Measurements from ENCODE around the gene PIGH. TPM values are rescaled to one million over a fixed set of nuclear protein-coding genes. Genes with fewer than 3 reads are reported as not detected.

PIGH gene
- total and polyA plus RNA-seq, 2 of the 13 experiments (the other 11 are each of a cell fraction or from before 2014, with no cell fraction given), result 30.0 to 43.5 TPM

DNA sequence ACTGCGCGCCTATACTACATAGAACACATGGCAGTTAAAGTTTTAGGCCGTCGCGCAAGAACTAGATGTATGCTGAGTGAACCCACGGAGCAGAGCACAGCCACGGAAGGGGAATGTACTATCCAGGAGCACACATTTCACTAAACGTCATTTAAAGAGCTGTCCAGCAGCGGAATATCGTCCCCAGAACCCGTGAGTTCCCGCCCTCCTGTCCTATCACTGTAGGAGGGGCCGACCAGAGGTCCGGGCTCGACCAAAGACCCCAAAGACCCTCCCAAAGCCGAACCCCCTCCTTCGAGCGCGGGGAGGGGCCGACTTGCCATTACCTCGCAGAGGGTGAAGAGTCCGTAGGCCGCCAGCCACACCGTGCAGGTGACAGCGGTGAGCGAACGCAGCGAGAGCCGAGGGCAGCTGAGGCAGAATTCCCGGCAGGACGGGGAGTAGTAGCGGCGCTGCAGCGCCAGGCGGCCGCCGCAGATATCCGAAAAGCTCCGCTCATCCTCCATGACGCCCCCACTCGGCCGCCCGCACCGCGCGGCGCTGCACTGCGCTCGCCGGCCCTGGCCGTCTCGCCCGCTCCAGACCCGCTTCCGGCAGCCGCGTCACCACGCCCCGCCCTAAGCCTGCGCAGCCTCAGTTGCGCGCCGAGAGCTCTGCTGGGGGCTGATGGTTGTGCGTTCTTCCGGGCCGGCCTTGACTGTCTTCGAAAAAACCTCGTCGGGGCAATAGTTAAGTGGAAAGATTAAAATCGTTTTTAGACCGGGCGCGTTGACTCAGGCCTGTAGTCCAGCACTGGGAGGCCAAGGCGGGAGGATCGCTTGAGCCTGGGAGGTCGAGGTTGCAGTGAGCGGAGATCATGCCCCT, at the start of gene PIGH (continued):
- no peak; the same call in 1 of the 2 replicates for TF ChIP-seq GFI1 (CRISPR knock-in tag; IDR thresholded peaks at IDR 0.05; ENCODE audit: borderline replicate concordance)
- peak; percentile 29; the same call in 1 of the 2 replicates for TF ChIP-seq ZNF292 (CRISPR knock-in tag; IDR thresholded peaks at IDR 0.05; ENCODE audit: borderline replicate concordance, low read depth)
- TF ChIP-seq GATAD2A (CRISPR knock-in tag; IDR thresholded peaks at IDR 0.05), result no peak; the same call in none of the 2 replicates
- no peak for TF ChIP-seq HDAC6 (IDR thresholded peaks at IDR 0.05; ENCODE audit: low read depth, low read length)

DNA sequence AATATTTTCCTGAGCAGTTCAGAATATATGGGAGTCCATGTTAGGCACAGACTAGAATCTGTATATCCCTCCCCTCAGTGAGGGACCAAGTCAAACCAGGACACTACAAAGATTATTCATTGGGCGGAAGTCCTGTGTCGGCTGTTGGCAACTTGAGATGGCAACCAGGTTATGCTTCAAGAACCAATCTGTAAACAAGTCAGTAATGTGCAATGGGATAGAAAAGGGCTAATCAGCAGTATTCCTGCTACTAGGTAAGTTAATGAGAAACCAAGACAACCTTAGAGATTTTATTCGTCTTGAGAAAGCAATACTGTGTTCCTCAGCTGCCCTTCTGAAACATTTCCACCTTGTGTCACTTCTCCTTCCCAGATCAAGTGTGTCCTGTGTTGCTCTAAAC, 46.1 kb upstream of the PIGH start:
- in situ Hi-C loops (cut with HindIII; ENCODE audit: extremely low pct_ligation_motif_present, low pct_unique_long_range_greater_than_20kb), result no loop called here
- Histone ChIP-seq H3K4me3 (replicated peaks in 1 of 3; ENCODE audit: insufficient read depth in 1 of 3, low read depth in 2 of 3, low read length in 3 of 3) (no peak overlapping the region), H3K9ac (ENCODE audit: insufficient read depth, low read depth, low read length) (no peak overlapping the region), H3K79me2 (ENCODE audit: insufficient read depth, low read length) (no peaks in the 10 kb centered on the region), H3K27ac (ENCODE audit: extremely low read length, insufficient read depth, low read length) (no peak overlapping the region), H3K36me3 (replicated peaks in 1 of 2; ENCODE audit: control insufficient read depth in 1 of 2, insufficient read depth in 2 of 2, low read length in 2 of 2) (peaks cover 31 to 67% of the 10 kb centered on the region in 2 experiments), H4K20me1 (ENCODE audit: insufficient read depth, low read length) (no peaks in the 10 kb centered on the region), H2AFZ (ENCODE audit: low read length) (no peak overlapping the region), H3K27me3 (ENCODE audit: control insufficient read depth in 1 of 2, insufficient read depth in 2 of 2, low read length in 2 of 2) (no peaks in the 10 kb centered on the region), H3K4me2 (ENCODE audit: low read depth, low read length) (no peak overlapping the region), H3K9me3 (ENCODE audit: low read length) (no peaks in the 10 kb centered on the region), H3K4me1 (ENCODE audit: insufficient read depth, low read length) (no peaks in the 10 kb centered on the region)
- ATAC-seq (no peak), DNase-seq (ENCODE audit: low spot score) (no peak), FAIRE-seq (no peak)
- TSS peak; percentile 4 for BruUV-seq (replicated peaks)
- CTCF ChIA-PET (ENCODE audit: low intra/inter-chr PET ratio, low total read pairs), result no interaction called here
- WGBS (ENCODE audit: low lambda C conversion rate), result 92% methylated on average over 3 of the region's 3 CpGs
- intact Hi-C loops (cut with micrococcal nuclease; ENCODE audit: unreplicated experiment), result no loop called here
- TF ChIP-seq KAT2B (IDR thresholded peaks at IDR 0.05; ENCODE audit: borderline replicate concordance, low read depth, low read length) (no peak), MAFK (conservative IDR thresholded peaks at IDR 0.05 in 1 of 2, IDR thresholded peaks at IDR 0.05 in 1 of 2; ENCODE audit: low read length in 2 of 2) (peak; percentile 24 to 45; a peak in 2 of 4 replicates)
- POLR2A ChIA-PET, result no interaction called here

DNA sequence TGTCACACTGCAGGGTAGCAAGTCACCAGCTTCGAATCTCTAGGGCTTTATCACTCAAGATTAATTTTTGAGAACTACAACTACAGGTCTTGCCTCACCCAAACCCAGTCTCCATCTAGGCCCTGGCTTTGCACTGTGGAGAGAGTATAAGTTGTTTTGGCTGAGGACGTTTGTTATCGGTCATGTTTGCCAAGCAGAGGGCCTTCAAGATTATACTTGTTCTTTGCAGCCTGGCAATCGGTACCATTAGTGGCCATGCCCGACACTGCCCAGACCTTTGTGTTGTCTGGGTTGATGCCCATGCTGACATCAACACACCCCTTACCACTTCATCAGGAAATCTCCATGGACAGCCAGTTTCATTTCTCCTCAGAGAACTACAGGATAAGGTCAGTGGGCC, 45.3 kb upstream of the PIGH start:
- CTCF ChIA-PET (ENCODE audit: low intra/inter-chr PET ratio, low total read pairs), result no interaction called here
- in situ Hi-C loops (cut with HindIII; ENCODE audit: extremely low pct_ligation_motif_present, low pct_unique_long_range_greater_than_20kb), result no loop called here
- H3K36me3 ChIP-seq (replicated peaks in 1 of 2; ENCODE audit: control insufficient read depth in 1 of 2, insufficient read depth in 2 of 2, low read length in 2 of 2), result peaks cover 30 to 60% of the 10 kb centered on the region in 2 experiments
- TF ChIP-seq, protein P1, sequence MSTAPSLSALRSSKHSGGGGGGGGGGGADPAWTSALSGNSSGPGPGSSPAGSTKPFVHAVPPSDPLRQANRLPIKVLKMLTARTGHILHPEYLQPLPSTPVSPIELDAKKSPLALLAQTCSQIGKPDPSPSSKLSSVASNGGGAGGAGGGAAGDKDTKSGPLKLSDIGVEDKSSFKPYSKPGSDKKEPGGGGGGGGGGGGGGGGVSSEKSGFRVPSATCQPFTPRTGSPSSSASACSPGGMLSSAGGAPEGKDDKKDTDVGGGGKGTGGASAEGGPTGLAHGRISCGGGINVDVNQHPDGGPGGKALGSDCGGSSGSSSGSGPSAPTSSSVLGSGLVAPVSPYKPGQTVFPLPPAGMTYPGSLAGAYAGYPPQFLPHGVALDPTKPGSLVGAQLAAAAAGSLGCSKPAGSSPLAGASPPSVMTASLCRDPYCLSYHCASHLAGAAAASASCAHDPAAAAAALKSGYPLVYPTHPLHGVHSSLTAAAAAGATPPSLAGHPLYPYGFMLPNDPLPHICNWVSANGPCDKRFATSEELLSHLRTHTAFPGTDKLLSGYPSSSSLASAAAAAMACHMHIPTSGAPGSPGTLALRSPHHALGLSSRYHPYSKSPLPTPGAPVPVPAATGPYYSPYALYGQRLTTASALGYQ (CRISPR knock-in tag; IDR thresholded peaks at IDR 0.05), result no peak
- TF ChIP-seq ELF1 (CRISPR knock-in tag; IDR thresholded peaks at IDR 0.05) (no peak), SNRNP70 (IDR thresholded peaks at IDR 0.05; ENCODE audit: low read depth, low read length) (no peak), ZNF670 (CRISPR knock-in tag; IDR thresholded peaks at IDR 0.05; ENCODE audit: borderline replicate concordance) (no peak), ZBTB38 (CRISPR knock-in tag; IDR thresholded peaks at IDR 0.05) (no peak)
- TF ChIP-seq, protein P2, sequence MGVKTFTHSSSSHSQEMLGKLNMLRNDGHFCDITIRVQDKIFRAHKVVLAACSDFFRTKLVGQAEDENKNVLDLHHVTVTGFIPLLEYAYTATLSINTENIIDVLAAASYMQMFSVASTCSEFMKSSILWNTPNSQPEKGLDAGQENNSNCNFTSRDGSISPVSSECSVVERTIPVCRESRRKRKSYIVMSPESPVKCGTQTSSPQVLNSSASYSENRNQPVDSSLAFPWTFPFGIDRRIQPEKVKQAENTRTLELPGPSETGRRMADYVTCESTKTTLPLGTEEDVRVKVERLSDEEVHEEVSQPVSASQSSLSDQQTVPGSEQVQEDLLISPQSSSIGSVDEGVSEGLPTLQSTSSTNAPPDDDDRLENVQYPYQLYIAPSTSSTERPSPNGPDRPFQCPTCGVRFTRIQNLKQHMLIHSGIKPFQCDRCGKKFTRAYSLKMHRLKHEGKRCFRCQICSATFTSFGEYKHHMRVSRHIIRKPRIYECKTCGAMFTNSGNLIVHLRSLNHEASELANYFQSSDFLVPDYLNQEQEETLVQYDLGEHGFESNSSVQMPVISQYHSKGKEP (CRISPR knock-in tag; IDR thresholded peaks at IDR 0.05), result no peak

More for the DNA sequence above, 45.3 kb upstream of the PIGH start:
- 96% methylated on average over 5 of the region's 5 CpGs for WGBS (ENCODE audit: low lambda C conversion rate)
- H3K9me3 ChIP-seq (ENCODE audit: low read length), result no peaks in the 10 kb centered on the region
- H4K20me1 ChIP-seq (ENCODE audit: insufficient read depth, low read length), result no peaks in the 10 kb centered on the region
- no peak overlapping the region for H3K4me2 ChIP-seq (ENCODE audit: low read depth, low read length)
- H3K9ac ChIP-seq (ENCODE audit: insufficient read depth, low read depth, low read length), result no peak overlapping the region
- intact Hi-C loops (cut with micrococcal nuclease; ENCODE audit: unreplicated experiment), result no loop called here
- H2AFZ ChIP-seq (ENCODE audit: low read length), result no peak overlapping the region
- ATAC-seq (no peak), FAIRE-seq (no peak), DNase-seq (ENCODE audit: low spot score) (no peak)
- H3K27ac ChIP-seq (ENCODE audit: extremely low read length, insufficient read depth, low read length), result no peak overlapping the region
- H3K4me1 ChIP-seq (ENCODE audit: insufficient read depth, low read length), result no peaks in the 10 kb centered on the region
- no peaks in the 10 kb centered on the region for H3K79me2 ChIP-seq (ENCODE audit: insufficient read depth, low read length)
- H3K4me3 ChIP-seq (replicated peaks in 1 of 3; ENCODE audit: insufficient read depth in 1 of 3, low read depth in 2 of 3, low read length in 3 of 3), result no peak overlapping the region
- POLR2A ChIA-PET, result no interaction called here
- no TSS peak for BruUV-seq (replicated peaks)
- no peaks in the 10 kb centered on the region for H3K27me3 ChIP-seq (ENCODE audit: control insufficient read depth in 1 of 2, insufficient read depth in 2 of 2, low read length in 2 of 2)

Data from HepG2 (cell line).